ENCODE data around the gene SMG5.

The SMG5 gene

DNA sequence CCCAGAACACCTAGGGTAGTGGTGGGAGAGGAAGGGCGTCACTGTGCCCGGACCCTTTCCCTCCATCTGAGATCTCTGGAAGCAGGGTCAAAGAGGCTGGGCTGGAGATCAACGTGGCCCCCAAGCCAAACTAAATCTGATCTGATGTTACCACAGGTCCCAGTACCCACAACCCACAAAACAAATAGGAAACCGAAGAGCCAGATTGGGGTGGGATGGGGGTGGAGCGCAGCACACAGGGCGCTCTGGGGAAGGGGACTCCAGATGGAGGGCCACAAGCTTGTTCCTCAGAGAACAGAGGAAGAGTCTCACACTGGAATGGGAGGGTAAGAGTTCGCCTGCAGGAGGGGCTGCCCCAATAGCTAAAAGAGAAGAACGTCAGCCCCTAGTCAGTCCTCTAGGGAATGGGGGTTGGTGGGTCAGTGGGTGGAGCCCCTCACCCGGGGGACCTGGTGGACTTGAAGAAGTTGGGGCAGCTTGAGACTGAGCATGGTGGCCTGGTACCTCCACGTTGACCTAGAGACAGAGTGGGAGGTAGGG is 36.3 kb downstream of the SMG5 start:
- FAIRE-seq (peak; percentile 18), DNase-seq (ENCODE audit: extremely low spot score, insufficient read length, low read depth) (no peak)

GRCh38 chr1:156245451-156246232 is 37.0 kb downstream of the SMG5 start:
- FAIRE-seq = peak; percentile 56
- DNase-seq (ENCODE audit: extremely low spot score, insufficient read length, low read depth) = peak; percentile 52

- DNase-seq (ENCODE audit: extremely low spot score, insufficient read length, low read depth) = no peak
- FAIRE-seq = no peak
These were observed 37.9 kb downstream of the SMG5 start for GRCh38 chr1:156244712-156245111.

- FAIRE-seq = no peak
- no peak for DNase-seq (ENCODE audit: extremely low spot score, insufficient read length, low read depth)
These were observed 38.5 kb downstream of the SMG5 start for GRCh38 chr1:156244126-156244525.

GRCh38 chr1:156242738-156243137 is 39.9 kb downstream of the SMG5 start:
- DNase-seq (ENCODE audit: extremely low spot score, insufficient read length, low read depth) = no peak
- FAIRE-seq = no peak

DNA sequence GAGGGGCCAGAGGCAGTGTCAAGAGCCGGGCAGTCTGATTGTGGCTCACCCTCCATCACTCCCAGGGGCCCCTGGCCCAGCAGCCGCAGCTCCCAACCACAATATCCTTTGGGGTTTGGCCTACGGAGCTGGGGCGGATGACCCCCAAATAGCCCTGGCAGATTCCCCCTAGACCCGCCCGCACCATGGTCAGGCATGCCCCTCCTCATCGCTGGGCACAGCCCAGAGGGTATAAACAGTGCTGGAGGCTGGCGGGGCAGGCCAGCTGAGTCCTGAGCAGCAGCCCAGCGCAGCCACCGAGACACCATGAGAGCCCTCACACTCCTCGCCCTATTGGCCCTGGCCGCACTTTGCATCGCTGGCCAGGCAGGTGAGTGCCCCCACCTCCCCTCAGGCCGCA is 40.7 kb downstream of the SMG5 start, which contains the start of gene BGLAP:
Gene BGLAP, plus strand, starts transcription at position 259 of the 400 bp plus-strand sequence. Its CDS starts 48 bp downstream, at position 307.
- DNase-seq (ENCODE audit: extremely low spot score, insufficient read length, low read depth) = no peak
- FAIRE-seq = no peak

- FAIRE-seq = no peak
These were observed 41.3 kb downstream of the SMG5 start for GRCh38 chr1:156241311-156241811.

GRCh38 chr1:156238248-156238647 is 44.4 kb downstream of the SMG5 start:
- FAIRE-seq = no peak

More at GRCh38 chr1:156241311-156241811, 41.3 kb downstream of the SMG5 start:
- DNase-seq (ENCODE audit: extremely low spot score, insufficient read length, low read depth) = no peak

GRCh38 chr1:156236164-156236563 is 46.5 kb downstream of the SMG5 start:
- FAIRE-seq (no peak), DNase-seq (ENCODE audit: extremely low spot score, insufficient read length, low read depth) (no peak)

More at GRCh38 chr1:156238248-156238647, 44.4 kb downstream of the SMG5 start:
- DNase-seq (ENCODE audit: extremely low spot score, insufficient read length, low read depth) = no peak

DNA sequence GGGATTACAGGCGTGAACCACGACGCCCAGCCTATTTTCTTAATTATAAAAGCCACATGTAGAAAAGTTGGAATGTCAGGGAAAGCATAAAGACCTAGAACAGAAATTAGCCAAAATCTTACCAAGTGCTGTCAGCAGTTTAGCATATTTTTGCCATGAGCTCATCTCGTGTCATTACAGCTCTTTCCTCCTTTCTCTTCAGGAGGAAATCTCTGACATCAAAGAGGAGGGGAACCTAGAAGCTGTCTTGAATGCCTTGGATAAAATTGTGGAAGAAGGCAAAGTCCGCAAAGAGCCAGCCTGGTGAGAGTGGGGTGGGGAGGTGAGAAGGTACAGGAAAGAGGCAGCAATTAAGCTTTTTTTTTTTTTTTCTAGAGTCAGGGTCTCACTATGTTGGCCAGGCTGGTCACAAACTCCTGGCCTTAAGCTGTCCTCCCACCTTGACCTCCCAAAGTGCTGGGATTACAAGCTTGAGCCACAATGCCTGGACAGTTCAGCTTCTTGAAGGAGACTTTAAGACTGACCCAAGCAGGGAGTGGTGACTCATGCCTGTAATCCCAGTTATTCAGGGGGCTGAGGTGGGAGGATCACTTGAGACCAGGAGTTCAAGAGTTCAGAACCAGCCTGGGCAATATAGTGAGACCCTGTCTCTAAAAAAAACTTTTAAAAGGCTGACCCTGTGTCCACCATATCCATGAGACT is 49.0 kb downstream of the SMG5 start:
- DNase-seq (ENCODE audit: extremely low spot score, insufficient read length, low read depth) = no peak
- no peak for FAIRE-seq

GRCh38 chr1:156232201-156232894 is 50.3 kb downstream of the SMG5 start:
- DNase-seq (ENCODE audit: extremely low spot score, insufficient read length, low read depth) (no peak), FAIRE-seq (no peak)

- DNase-seq (ENCODE audit: extremely low spot score, insufficient read length, low read depth) (no peak), FAIRE-seq (no peak)
These were observed 52.2 kb downstream of the SMG5 start for GRCh38 chr1:156230473-156230837.

- no peak for DNase-seq (ENCODE audit: extremely low spot score, insufficient read length, low read depth)
- FAIRE-seq = no peak
These were observed 52.7 kb downstream of the SMG5 start for GRCh38 chr1:156229809-156230472.

- DNase-seq (ENCODE audit: extremely low spot score, insufficient read length, low read depth) (no peak), FAIRE-seq (no peak)
These were observed 54.1 kb downstream of the SMG5 start for GRCh38 chr1:156228501-156228900.

DNA sequence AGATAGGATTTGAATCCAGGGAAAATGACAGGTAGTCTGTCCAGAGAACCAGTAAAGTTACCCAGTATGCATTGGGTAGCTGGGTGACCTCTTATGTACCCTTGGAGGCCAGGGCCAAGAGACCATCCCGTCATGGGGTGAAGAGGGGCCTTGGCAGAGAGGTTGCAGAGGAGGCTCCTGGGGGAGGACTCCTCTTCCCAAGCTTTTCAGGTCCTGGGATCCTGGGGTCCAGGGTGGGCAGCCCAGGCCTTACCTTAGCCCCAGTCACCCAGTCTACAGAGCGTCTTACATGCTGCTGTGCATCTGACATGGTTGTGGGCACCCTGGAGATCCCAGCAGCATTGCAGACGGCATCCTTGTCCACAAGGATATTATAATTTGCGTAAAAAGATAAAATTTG is 55.8 kb downstream of the SMG5 start:
- DNase-seq (ENCODE audit: extremely low spot score, insufficient read length, low read depth) = no peak
- FAIRE-seq = no peak

GRCh38 chr1:156226116-156226538 is 56.5 kb downstream of the SMG5 start:
- peak; percentile 52 for DNase-seq (ENCODE audit: extremely low spot score, insufficient read length, low read depth)
- FAIRE-seq = peak; percentile 88

DNA sequence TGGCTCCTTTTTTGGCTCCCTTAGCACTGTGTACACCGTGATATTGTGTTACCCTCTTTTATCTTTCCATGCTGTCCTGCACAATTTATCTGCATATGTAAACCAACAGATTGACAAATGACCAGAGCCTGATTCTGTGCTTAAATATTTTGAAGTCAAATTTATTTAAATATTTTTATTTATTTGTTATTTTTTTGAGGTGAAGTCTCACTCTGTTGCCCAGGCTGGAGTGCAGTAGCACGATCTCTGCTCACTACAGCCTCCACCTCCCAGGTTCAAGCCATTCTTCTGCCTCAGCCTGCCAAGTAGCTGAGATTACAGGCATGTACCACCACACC is 57.0 kb downstream of the SMG5 start:
- DNase-seq (ENCODE audit: extremely low spot score, insufficient read length, low read depth) = no peak
- no peak for FAIRE-seq

DNA sequence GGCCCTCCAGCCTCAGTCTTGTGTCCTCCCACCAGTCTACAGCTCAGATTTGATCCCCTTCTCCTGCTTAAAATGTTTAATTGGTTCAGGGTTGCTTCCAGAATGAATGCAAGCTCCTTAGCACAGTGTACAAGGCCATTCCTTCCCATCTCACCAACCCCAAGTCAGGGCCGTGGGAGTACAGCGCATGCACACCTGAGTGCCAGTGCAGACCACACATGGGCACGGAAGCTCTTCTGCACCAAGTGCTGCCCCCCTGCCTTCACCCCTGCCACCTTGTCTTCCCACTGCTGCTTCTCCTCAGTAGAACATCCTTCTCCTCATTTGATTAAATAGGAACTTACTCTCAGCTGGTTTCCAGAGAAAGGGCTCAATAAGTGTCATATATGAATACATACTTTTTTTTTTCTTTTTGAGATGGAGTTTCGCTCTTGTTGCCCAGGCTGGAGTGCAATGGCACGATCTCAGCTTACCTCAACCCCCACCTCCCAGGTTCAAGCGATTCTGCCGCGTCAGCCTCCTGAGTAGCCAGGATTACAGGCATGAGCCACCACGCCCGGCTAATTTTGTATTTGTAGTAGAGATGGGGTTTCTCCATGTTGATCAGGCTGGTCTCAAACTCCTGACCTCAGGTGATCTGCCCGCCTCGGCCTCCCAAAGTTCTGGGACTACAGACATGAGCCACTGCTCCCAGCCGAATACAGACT is 60.5 kb downstream of the SMG5 start:
- no peak for FAIRE-seq
- DNase-seq (ENCODE audit: extremely low spot score, insufficient read length, low read depth) = no peak

DNA sequence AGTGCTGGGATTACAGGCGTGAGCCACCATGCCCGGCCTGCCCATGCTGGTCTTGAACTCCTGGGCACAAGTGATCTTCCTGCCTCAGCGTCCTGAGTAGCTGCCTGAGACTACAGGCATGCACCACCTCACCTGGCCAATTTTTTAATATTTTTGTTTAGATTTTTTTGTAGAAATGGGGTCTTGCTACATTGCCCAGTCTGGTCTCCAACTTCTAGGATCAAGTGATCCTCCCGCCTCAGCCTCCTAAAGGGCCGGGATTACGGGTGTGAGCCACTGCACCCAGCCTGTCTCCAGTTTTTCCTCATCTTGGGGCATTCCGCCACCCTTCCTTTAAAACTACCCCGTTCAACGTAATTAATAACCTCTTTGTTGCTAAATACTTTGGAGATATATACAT is 62.4 kb downstream of the SMG5 start:
- no peak for FAIRE-seq
- DNase-seq (ENCODE audit: extremely low spot score, insufficient read length, low read depth) = no peak
